GM21529 (cell line): ENCODE data around the gene DOCK4.

ENCODE experiments used
- ATAC-seq: cut with Tn5 transposase; IDR thresholded peaks from one replicate; pipeline ENCODE4 v1.9.1; 2021; ENCODE audit not compliant: unreplicated experiment

The DOCK4 gene

DNA sequence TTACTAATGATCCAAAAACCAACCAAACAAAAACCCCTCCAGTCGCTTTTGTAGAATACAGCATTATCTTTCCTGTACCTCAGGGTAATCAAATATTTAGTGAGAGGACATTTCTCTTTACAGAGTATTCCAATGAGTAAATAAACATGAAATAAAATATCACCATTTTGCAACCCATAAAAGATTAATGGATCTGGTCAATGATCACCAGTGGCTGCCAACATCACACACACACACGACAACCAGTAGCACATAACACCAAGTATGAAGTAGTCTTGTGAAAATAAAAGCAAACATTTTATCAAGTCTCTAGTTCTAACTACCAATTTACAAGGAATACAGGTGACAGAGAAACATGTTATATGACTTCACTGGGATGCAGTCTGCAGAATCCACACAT lies 455.3 kb downstream of the DOCK4 start:
- ATAC-seq: no peak

DNA sequence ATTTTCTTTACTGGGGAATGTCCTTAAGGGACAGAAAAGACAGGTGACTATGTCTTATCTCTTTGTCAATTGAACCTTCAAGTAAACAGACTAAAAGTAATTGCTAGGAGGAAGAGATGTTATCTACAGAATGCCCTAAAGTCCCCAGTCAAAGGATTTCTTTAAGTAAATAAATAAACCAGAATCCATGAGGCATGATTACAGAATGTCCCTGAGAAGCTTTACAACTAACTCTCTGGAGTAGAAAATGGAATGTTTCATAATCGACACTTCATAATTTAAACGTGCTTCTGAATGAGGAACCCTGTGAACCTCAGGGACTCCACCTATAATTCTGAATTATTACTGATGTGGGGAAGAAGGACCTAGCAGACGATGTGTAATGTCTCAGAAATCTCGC lies 456.0 kb downstream of the DOCK4 start:
- ATAC-seq: no peak

DNA sequence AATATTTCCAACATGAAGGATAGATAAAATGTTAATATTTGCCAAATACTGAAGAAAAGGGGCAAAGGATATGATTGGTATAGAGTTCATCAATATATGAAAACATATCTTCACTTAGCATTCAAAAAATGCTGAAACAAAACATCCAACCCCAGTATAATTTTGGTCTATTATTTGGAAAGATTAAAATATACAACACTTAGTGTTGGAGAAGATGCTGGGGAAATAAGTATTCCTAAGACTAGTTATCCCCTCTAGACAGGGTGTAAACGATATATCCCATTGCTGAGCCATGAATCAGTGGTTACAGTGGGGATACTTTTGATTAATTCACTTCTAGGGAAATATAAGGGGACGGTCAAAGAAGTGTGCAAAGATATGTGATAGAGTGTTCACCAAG lies 456.6 kb downstream of the DOCK4 start:
- no peak for ATAC-seq

DNA sequence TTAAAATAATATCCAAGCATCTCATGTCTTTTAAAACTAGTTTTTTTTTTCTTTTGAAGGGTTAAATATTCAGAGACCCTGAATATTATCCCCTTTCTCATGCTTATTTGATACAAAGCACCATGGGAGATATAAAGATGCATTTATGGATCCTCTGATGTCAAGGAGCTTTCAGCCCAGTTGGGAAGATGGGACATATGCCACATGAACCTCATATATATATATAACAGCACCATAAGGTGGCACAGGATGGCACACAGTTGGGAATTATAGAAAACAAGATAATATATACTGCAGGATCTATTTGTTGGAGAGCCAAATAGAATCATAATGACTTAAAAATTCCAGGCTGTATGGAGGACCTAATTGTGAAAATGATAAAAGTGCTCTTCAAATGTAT lies 458.5 kb downstream of the DOCK4 start:
- ATAC-seq: no peak

DNA sequence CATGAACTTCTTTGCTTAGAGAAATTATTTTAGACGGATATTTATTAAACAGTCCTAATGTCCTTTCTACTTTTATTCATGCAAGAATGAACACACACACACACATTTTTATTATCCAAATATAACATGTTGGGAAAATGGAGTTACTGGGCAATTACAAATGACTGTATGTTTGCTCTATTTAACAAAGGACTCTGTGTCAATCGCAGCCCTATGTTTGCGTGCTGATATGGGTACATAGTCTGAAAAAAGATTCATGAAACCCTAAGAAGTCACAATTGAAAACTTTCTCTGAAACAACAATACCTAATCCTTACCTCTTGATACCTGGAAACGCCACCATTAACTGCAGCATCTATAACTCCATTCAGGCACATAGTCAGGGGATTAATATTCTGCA lies 459.2 kb downstream of the DOCK4 start:
- ATAC-seq: no peak

DNA sequence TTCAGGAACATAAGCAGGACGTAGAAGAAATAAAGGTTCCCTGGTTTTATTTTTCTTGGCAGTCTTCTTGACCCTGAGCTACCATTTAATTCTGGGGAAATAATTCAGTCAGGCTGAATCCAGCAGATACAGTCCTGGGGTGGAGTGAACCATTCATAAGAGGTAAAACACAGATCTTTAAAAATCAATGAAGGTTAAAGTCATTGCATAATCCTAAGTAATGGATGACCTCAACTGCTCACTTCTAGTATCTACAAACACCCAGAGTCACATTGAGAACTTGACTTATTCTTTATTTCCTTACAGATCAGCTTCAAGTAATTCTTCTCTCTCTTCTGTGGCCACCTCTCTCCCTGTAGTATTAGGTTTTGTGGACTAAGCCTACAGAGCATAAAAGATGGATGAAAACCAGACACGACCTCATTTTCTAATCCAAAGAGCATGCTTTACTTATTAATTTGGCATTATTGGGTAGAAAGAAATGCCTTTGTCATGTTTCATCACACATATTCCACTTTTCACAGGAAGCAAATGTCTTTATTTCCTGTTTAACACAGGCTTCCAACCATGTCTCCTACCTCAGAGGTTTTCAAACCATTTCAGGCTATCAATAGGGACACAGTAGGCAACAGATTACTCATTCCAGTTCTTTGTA lies 461.6 kb downstream of the DOCK4 start:
- no peak for ATAC-seq

DNA sequence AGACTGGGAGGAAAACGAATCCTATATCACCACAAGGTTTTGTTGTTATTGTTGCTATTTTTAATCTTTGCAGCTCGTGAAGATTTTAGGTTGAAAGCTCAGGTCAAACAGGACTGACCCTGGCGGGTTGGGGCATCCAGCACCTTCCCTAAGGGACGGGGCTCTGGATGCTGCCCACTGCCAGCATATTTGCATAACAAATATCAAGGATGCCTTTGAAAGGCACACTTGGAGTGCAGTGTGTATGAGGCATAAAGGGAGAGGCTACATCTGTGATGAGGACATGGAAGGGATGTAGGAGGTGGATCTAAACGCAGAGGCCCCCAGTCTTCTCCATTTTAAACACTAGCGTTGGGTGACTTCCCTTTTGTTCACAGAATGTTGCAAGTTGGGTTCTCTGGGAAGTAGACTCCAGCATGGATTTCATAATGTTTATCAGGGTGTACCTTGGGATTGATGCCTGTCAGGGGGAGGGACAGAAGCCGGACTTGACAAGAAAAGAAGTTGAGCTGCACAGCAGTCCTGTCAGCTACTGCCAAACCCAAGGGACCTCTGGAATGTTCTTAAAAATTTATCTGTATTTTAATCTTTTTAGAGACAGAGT lies 462.9 kb downstream of the DOCK4 start:
- ATAC-seq: no peak

DNA sequence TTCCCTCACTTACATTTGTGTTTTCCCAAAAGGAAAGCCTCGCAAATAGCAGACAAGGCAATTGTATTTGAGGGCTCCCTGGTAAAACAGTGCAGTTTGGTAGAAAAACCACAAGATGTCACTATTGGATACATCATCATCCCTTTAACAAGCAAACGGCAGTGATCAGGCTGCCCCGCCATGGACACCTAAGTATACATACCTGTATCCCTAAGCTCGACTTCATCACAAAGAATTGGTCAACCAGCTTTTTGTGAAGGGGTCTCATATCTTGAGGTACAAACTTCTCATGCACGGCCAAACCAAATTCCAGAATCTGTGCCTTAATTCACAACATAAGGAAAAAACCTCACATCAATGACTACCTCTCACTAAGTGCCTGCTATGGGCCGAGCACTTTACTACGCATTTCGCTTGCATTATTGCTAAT lies 464.4 kb downstream of the DOCK4 start:
- peak; percentile 95 for ATAC-seq

DNA sequence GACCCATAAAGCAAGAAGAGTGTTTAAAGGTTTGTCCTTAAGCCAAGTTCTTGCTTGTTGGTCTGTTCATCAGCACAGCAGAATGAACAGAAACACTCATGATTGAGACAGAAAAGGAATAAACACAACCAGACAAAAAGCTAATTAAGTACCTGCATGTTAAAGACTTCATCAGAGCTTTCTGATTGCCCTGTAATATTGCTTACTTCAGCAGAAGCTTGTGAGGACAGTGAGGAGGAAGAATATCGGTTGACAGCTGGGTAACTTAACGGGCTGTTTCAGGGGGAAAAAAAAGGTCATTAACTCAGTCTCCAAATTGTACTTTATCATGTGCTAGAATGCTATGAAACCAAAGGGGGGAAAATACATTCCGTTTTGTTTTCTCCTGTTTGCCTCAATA lies 465.3 kb downstream of the DOCK4 start:
- no peak for ATAC-seq

DNA sequence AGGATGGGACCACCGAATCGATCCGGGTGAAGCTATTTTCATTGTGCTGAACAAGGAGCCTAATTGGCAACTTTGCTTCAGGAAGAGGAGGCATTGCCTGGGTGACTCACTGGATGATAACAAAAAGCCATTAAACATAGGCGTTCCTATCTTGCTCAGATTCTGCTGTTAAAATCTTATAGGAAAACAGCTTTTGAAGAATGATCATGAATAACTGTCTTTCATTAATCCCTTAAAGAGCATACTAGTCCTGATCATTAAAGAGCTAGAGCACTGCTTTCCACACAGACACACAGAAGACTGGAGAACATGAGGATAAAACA lies 469.7 kb downstream of the DOCK4 start:
- ATAC-seq: no peak

DNA sequence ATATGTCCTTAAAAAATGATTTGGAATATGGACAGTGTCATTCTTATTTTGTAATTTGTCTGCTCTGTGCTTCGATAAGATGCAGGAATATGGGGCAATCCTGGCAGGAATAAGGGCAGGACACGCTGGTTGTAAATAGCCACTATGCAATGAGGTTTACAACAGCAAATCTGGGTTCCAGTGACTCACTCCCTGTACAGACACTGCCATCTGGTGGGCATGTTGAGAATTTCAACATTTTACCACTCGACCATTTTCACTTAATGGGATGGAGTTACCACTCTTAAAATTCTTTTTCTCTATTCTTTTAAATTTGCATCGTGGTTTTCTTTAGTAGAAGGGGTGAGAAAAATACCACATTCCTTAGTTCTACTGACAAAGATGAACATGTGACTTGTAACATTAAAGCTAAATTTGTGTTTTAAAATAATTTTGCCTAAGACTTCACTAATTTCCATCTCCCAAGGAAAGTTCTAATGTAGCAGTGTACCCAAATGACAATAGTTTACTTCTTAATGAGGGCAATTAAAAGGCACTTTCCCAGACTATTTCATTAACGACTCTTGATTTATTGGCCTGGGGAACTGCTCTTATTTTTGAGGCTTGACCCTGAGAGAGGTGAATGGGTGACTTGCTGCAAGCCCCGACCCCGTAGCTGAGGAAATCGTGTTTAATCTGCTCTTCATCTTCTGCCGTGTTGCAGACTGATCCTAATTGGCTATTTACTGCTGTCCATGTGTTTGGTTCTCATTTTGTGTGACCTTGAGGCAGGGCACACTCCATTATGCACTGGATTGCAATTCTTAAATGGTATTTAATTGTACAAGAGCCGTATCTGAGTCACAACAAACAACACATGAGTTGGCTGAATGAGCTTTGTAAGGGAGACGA lies 470.3 kb downstream of the DOCK4 start:
- ATAC-seq: peak; percentile 82

DNA sequence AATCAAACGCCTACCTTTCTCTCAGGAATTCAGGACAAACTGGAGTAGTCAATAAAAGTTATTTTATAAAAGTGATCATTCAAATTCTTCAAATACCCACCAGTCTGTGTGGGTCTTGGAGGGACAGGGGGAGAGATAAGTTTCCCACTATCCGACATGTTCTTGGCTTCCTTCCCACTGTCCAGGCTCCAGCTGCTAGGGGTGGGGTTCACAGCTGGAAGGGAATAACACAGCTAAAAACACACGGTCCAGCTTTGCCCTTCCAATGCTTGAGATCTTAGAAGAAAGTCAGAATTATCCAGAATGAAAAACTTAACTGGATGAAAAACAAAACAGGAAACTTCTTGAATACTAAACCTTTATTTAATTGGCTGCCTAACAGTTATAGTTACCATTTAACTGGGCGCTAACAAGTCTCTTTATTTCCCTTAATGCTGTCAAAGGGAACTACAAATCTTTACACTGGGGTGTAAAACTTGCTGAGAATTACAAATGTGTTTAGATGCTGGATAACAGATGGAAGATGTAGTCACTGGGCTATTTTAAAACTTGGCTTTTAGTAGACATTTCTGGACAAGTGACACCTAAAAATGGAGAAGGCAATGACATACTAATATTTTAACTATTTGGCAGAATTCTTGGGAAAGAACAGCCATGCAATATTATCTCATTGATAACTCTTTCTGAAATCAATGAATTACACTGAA lies 471.1 kb downstream of the DOCK4 start:
- ATAC-seq: no peak

DNA sequence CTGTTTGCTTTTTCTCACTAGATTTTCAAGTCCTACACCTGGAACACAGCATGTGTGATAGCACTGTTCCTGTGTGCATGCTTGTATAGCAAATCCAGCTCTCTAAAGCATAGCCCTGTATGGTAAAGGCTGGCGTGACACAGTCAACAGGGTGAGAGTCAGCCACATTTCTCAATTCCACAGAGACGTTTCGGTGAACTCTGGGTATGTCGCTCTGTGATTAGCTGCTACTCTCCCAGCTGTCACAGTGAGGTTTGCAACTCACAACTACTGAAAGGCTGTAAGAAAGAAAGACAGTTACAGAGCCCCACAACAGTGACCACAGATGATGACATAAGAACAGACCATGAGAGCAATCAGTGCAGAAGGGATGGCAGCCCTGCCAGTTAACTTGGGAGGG lies 473.3 kb downstream of the DOCK4 start:
- no peak for ATAC-seq

DNA sequence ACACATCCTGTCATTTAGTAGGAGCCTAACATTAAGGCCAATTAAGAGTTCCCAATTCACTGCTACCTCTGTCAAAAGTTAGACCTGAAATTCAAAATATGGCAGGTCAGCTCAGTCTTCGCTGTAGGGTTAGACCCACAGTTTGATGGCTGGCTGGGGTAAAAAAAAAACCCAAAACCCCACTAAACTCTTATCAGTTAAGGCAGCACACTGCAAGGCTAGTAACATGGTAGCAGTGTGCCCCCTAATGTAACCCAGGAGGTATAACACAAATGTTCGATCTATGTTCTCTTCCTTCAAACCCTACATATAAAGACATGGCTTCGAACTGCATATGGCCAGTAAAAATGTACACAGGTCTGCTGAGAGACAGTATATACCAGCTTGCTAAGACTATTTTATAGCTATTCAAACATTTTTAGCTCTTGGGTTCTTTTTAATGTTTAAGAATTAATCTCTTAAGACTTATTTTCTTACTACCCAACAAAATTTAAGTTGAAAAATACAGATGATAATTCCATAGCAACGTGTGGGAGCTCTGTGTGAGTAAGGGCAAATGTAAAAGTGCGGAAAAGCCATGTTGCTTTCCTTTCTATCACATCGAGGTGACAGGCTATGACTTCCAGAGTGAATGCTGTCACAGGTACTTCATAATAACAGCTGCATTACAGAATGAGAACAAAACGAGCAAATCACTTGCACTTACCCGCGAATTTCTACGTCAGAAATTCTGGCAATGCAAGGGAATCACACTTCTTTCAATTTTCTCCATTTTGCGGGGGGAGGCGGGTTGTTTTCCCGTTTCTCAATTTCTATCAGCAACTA lies 475.5 kb downstream of the DOCK4 start:
- ATAC-seq: no peak

DNA sequence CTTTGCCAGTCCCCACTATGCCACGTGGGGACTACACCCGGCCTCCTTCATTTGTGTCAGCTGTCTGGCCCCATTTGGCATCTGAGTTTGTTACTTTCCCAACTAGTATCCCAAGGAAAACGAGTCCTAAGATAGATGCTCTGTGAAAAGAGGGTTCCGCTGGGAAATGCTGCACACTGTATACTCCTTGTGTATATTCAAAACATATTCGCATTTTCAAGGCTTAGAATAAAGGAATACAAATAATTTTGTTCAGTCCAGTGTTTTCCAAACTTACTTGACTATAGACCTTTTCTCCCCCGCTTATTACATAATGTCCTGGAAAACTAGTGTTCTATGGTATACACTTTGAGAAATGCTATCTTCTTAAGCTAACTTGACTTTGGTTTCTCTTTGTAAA lies 476.1 kb downstream of the DOCK4 start:
- ATAC-seq: no peak

DNA sequence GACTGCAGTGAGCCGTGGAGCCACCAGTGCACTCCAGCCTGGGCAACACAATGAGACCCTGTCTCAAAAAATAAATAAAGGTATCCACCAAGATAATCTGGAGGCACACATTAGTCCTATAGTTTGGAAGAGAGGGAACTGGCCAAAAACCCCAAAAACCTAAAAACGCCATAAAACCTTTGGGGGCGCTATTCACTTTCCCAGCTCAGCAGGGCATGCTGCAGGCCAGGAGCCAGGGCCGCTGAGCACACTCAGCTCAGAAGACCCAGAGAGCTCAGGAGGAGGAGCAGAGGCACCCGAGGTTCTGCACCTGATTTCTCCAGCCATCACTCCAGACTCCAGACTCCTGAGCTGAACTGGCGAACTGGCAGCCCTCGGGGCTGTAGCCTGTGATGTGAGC lies 476.7 kb downstream of the DOCK4 start:
- ATAC-seq: no peak

DNA sequence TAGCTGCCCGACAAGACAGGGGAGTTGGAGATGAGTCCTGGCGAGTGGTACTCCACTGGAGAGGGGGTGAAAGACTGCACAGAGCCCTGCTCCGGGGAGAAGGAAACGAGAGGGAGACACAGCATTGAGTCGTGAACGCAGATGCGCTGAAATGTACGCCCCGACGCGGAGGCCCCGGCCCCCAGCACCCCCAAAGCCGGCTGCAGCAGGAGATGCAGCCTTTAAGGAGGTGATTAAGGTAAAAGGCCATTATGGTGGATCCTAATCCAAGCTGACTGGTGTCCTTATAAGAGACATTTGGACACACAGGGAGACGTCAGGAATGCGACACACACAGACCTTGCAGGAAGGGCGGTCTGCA lies 477.6 kb downstream of the DOCK4 start:
- no peak for ATAC-seq

DNA sequence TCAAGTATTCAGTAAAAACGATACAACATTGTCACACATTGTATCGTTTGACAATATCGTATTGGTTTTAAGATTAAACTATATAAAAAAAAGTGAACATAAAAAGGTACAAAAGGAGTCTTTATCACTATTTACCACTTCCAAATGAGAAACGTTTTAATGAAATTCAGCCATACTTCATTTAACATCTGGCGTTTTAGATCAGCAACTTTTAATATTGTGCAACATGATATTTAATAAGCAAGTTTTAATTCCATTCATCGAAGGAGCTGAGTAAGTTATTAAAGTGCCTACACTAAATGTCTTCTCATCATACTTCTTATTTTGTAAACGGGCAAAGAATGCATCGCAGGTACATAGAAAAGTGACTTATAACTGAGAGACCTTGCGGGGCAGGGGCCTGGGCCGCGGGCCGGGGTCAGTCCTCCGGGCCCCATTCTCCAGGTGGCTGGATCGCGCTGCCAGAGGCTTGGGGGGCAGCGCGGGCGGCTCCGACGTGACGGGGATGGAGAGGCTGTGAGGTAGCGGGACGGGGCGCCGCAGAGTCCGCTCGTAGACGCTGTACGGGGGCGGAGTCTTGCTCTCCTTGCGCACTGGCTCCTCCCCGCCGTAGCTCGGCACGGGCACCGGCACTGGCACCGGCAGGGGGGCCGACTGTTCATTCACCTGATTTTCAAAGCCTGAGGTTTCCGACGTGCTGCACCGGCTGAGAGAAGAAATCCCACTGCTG lies 478.1 kb downstream of the DOCK4 start:
- ATAC-seq: no peak

DNA sequence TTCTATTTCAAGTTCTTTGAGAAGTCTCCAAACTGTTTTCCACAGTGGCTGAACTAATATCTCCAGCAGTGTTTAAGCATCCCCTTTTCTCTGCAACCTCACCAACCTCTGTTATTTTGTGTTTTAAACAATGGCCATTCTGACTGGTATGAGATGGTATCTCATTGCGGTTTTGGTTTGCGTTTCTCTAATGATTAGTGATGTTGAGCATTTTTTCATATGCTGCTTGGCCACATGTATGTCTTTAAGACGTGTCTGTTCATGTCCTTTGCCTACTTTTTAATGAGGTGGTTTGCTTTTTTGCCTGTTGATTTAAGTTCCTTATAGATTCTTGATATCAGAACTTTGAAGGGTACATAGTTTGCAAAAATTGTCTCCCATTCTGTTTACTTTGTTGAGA lies 487.3 kb downstream of the DOCK4 start:
- no peak for ATAC-seq

DNA sequence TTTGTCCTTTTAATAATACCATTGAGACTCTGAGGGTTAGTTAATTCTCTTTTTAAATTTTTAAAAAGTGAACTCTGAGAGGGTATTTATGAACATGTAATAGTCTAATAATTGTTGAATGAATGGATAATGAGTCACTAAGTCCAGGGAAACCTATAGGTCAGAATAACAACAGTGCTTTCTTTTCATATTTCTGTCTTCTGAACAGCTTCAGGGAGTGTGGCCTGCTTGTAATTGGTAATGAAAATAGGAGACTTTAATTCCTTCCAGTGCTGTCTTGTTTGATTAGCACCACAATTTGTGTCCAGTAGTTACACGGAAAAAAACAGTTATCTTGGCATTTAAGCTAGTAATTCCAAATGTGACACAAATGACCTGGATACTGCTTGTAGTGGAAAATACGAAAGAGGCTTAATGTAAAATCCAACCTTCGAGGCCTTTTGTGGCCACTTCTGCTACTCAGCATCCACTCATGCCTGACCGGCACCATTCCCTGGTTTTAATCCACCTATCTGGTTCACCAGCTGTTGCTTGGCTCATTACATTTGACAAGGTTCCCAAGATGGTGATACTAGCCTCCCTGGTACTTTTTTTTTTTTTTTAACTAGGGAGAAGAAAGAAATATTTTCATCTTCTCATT lies 494.7 kb downstream of the DOCK4 start:
- ATAC-seq: no peak
